ENCODE results near the gene SEC16A.

The SEC16A gene

GRCh38 chr9:136442265-136442664 is 40.6 kb downstream of the SEC16A start:
- peaks cover 21% of the 10 kb centered on the region for H3K79me2 ChIP-seq (ENCODE audit: control insufficient read depth, insufficient read depth, low read length, unreplicated experiment)
- H2AFZ ChIP-seq (ENCODE audit: low read length, unreplicated experiment), result no peak overlapping the region
- H3K36me3 ChIP-seq (ENCODE audit: insufficient read depth, low read length), result peaks cover 5% of the 10 kb centered on the region; the same call in 1 of the 2 replicates
- no peak overlapping the region for H3K27ac ChIP-seq (ENCODE audit: low read depth, low read length)
- H3K27me3 ChIP-seq (ENCODE audit: insufficient read depth, low read length), result no peaks in the 10 kb centered on the region
- no peak overlapping the region for H3K4me3 ChIP-seq (ENCODE audit: low read depth, low read length)
- peaks cover 6% of the 10 kb centered on the region for H3K4me1 ChIP-seq (ENCODE audit: control insufficient read depth, insufficient read depth, low read length, unreplicated experiment)

- H3K27ac ChIP-seq (ENCODE audit: low read depth, low read length), result no peak overlapping the region
- H2AFZ ChIP-seq (ENCODE audit: low read length, unreplicated experiment), result no peak overlapping the region
- H3K4me1 ChIP-seq (ENCODE audit: control insufficient read depth, insufficient read depth, low read length, unreplicated experiment), result peaks cover 11% of the 10 kb centered on the region
- H3K4me3 ChIP-seq (ENCODE audit: low read depth, low read length), result no peak overlapping the region
- H3K27me3 ChIP-seq (ENCODE audit: insufficient read depth, low read length), result no peaks in the 10 kb centered on the region
- peaks cover 5% of the 10 kb centered on the region; the same call in 1 of the 2 replicates for H3K36me3 ChIP-seq (ENCODE audit: insufficient read depth, low read length)
- peaks cover 26% of the 10 kb centered on the region for H3K79me2 ChIP-seq (ENCODE audit: control insufficient read depth, insufficient read depth, low read length, unreplicated experiment)
Measured at GRCh38 chr9:136441681-136442245, 41.1 kb downstream of the SEC16A start.

- H3K79me2 ChIP-seq (ENCODE audit: control insufficient read depth, insufficient read depth, low read length, unreplicated experiment), result peaks cover 31% of the 10 kb centered on the region
- no peaks in the 10 kb centered on the region for H3K27me3 ChIP-seq (ENCODE audit: insufficient read depth, low read length)
- no peak overlapping the region for H2AFZ ChIP-seq (ENCODE audit: low read length, unreplicated experiment)
- no peak overlapping the region for H3K27ac ChIP-seq (ENCODE audit: low read depth, low read length)
- H3K4me3 ChIP-seq (ENCODE audit: low read depth, low read length), result no peak overlapping the region
- peaks cover 13% of the 10 kb centered on the region for H3K4me1 ChIP-seq (ENCODE audit: control insufficient read depth, insufficient read depth, low read length, unreplicated experiment)
- H3K36me3 ChIP-seq (ENCODE audit: insufficient read depth, low read length), result peaks cover 5% of the 10 kb centered on the region; the same call in 1 of the 2 replicates
Measured at GRCh38 chr9:136441191-136441680, 41.6 kb downstream of the SEC16A start.

DNA sequence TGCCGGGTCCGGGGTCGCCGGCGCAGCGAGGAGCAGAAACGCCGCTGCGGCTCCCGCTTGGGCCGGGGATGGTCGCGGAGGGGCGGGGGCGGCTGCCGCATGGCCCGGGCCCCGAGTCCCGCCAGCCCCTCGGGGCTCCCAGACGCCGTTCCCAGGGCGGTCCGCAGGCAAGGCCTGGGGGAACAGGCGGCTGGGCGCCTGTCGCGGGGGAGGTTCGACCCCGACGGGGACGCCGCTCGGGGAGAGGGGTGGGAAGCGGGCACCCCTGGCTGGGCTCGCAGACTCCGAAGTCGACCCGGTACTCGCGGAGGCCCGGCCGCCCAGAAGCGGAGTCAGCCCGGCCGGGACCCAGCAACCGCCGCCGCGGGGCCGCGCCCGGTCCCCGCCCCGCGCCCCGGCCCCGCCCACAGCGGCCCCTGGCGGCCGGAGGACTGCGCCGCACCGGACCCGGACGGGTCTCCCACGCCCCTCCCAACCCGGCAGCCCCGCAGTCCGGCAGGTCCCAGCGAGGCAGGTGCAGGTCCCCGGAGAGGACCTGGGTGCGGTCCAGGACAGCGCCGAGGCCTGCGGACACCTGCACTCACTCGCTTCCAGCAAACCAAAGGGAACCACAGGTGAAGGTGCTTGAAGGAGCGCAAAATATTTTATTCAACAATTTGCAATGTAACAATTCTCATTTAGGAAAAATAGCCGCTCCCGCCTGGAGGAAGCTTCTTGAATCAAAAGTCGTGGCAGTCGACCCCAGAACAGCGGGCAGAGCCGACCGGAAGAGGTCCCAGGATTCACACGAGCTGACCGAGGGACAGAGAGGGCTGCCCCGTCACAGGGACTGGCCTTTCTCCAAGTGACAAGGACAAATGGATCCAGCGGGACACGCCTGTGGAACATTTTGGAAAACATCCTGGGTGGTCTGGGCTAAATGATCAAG is 43.1 kb downstream of the SEC16A start, which contains the start of gene INPP5E:
Gene INPP5E, minus strand, starts transcription at position 365 of the 928 bp plus-strand sequence. CDS start 426 bp downstream, outside the sequence.
- peak within 1 kb of the TSS; percentile 29 for H2AFZ ChIP-seq (ENCODE audit: low read length, unreplicated experiment)
- H3K27me3 ChIP-seq (ENCODE audit: insufficient read depth, low read length), result no peaks in the 10 kb centered on the region
- H3K79me2 ChIP-seq (ENCODE audit: control insufficient read depth, insufficient read depth, low read length, unreplicated experiment), result peaks cover 43% of the 10 kb centered on the region
- no peak within 1 kb of the TSS for H3K27ac ChIP-seq (ENCODE audit: low read depth, low read length)
- H3K4me1 ChIP-seq (ENCODE audit: control insufficient read depth, insufficient read depth, low read length, unreplicated experiment), result peaks cover 13% of the 10 kb centered on the region
- peak within 1 kb of the TSS; percentile 90 for H3K4me3 ChIP-seq (ENCODE audit: low read depth, low read length)
- no peaks in the 10 kb centered on the region for H3K36me3 ChIP-seq (ENCODE audit: insufficient read depth, low read length)

GRCh38 chr9:136438548-136439480 is 44.0 kb downstream of the SEC16A start:
- Histone ChIP-seq H3K27me3 (ENCODE audit: insufficient read depth, low read length) (no peaks in the 10 kb centered on the region), H3K4me3 (ENCODE audit: low read depth, low read length) (peak overlapping the region; percentile 90), H3K4me1 (ENCODE audit: control insufficient read depth, insufficient read depth, low read length, unreplicated experiment) (peaks cover 13% of the 10 kb centered on the region), H2AFZ (ENCODE audit: low read length, unreplicated experiment) (peak overlapping the region; percentile 29), H3K27ac (ENCODE audit: low read depth, low read length) (no peak overlapping the region), H3K79me2 (ENCODE audit: control insufficient read depth, insufficient read depth, low read length, unreplicated experiment) (peaks cover 44% of the 10 kb centered on the region), H3K36me3 (ENCODE audit: insufficient read depth, low read length) (no peaks in the 10 kb centered on the region)

DNA sequence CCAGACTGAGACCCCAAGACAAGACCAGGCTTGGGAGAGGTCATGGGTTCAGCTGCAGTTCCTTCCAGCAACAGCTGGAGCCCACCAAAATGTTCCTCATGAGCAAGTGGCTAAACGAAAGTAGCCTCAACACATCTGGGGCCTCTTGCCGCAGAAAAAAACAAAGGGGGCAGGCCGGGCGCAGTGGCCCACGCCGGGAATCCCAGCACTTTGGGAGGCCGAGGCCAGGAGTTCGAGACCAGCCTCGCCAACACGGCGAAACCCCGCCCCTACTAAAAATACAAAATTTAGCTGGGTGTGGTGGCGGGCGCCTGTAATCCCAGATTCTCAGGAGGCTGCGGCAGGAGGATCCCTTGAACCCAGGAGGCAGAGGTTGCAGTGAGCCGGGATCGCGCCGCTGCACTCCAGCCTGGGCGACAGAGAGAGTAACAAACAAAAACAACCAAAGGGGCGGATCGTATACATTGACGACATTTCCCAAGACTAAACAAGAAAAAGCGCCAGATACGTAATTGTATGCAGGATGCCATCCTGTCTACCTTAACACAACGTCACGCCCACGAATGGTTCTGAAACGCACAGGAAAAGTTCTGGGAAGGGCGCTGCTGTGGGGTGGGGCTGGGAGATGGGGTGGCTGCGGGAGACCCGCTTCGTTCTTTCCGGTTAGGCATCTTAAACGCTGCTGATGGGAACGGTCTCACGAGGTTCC is 44.8 kb downstream of the SEC16A start:
- H3K36me3 ChIP-seq (ENCODE audit: insufficient read depth, low read length), result no peaks in the 10 kb centered on the region
- H2AFZ ChIP-seq (ENCODE audit: low read length, unreplicated experiment), result no peak overlapping the region
- peaks cover 13% of the 10 kb centered on the region for H3K4me1 ChIP-seq (ENCODE audit: control insufficient read depth, insufficient read depth, low read length, unreplicated experiment)
- no peak overlapping the region for H3K27ac ChIP-seq (ENCODE audit: low read depth, low read length)
- H3K4me3 ChIP-seq (ENCODE audit: low read depth, low read length), result peak overlapping the region; percentile 90
- H3K79me2 ChIP-seq (ENCODE audit: control insufficient read depth, insufficient read depth, low read length, unreplicated experiment), result peaks cover 44% of the 10 kb centered on the region
- H3K27me3 ChIP-seq (ENCODE audit: insufficient read depth, low read length), result no peaks in the 10 kb centered on the region

GRCh38 chr9:136437430-136437829 is 45.4 kb downstream of the SEC16A start:
- peaks cover 44% of the 10 kb centered on the region for H3K79me2 ChIP-seq (ENCODE audit: control insufficient read depth, insufficient read depth, low read length, unreplicated experiment)
- no peaks in the 10 kb centered on the region for H3K36me3 ChIP-seq (ENCODE audit: insufficient read depth, low read length)
- no peak overlapping the region for H3K27ac ChIP-seq (ENCODE audit: low read depth, low read length)
- no peaks in the 10 kb centered on the region for H3K27me3 ChIP-seq (ENCODE audit: insufficient read depth, low read length)
- H3K4me1 ChIP-seq (ENCODE audit: control insufficient read depth, insufficient read depth, low read length, unreplicated experiment), result peaks cover 13% of the 10 kb centered on the region
- H2AFZ ChIP-seq (ENCODE audit: low read length, unreplicated experiment), result no peak overlapping the region
- peak overlapping the region; percentile 90 for H3K4me3 ChIP-seq (ENCODE audit: low read depth, low read length)

- H3K79me2 ChIP-seq (ENCODE audit: control insufficient read depth, insufficient read depth, low read length, unreplicated experiment), result peaks cover 44% of the 10 kb centered on the region
Measured at GRCh38 chr9:136436055-136436634, 46.7 kb downstream of the SEC16A start.

GRCh38 chr9:136434580-136435169 is 48.2 kb downstream of the SEC16A start:
- Histone ChIP-seq H3K27ac (ENCODE audit: low read depth, low read length) (no peak overlapping the region), H3K4me1 (ENCODE audit: control insufficient read depth, insufficient read depth, low read length, unreplicated experiment) (peaks cover 13% of the 10 kb centered on the region), H2AFZ (ENCODE audit: low read length, unreplicated experiment) (no peak overlapping the region), H3K79me2 (ENCODE audit: control insufficient read depth, insufficient read depth, low read length, unreplicated experiment) (peaks cover 44% of the 10 kb centered on the region), H3K27me3 (ENCODE audit: insufficient read depth, low read length) (no peaks in the 10 kb centered on the region), H3K4me3 (ENCODE audit: low read depth, low read length) (no peak overlapping the region), H3K36me3 (ENCODE audit: insufficient read depth, low read length) (no peaks in the 10 kb centered on the region)

More at GRCh38 chr9:136436055-136436634, 46.7 kb downstream of the SEC16A start:
- Histone ChIP-seq H3K4me3 (ENCODE audit: low read depth, low read length) (no peak overlapping the region), H3K4me1 (ENCODE audit: control insufficient read depth, insufficient read depth, low read length, unreplicated experiment) (peaks cover 13% of the 10 kb centered on the region), H3K36me3 (ENCODE audit: insufficient read depth, low read length) (no peaks in the 10 kb centered on the region), H2AFZ (ENCODE audit: low read length, unreplicated experiment) (no peak overlapping the region), H3K27me3 (ENCODE audit: insufficient read depth, low read length) (no peaks in the 10 kb centered on the region), H3K27ac (ENCODE audit: low read depth, low read length) (no peak overlapping the region)

All from ACC112 (cell line).